Measurements from ENCODE around the gene LRFN2. TPM values are rescaled to one million over a fixed set of nuclear protein-coding genes. Genes with fewer than 3 reads are reported as not detected.

Gene LRFN2
- total RNA-seq, 1 experiment from 2014 or later, result not detected

- H3K4me3 ChIP-seq (ENCODE audit: low read length), result no peak overlapping the region
- H3K79me2 ChIP-seq (ENCODE audit: low read length), result no peaks in the 10 kb centered on the region
- POLR2A ChIA-PET (ENCODE audit: unreplicated experiment), result no interaction called here
- H3K9me2 ChIP-seq (replicated peaks; ENCODE audit: low read length), result no peaks in the 10 kb centered on the region
- no peaks in the 10 kb centered on the region for H3K36me3 ChIP-seq (ENCODE audit: low read depth, low read length)
- H3K27me3 ChIP-seq (ENCODE audit: low read length), result peaks cover 13% of the 10 kb centered on the region
- no peak for DNase-seq
- no peaks in the 10 kb centered on the region for H3K4me1 ChIP-seq (ENCODE audit: insufficient read depth, low read length)
- ATAC-seq, result no peak
- intact Hi-C loops (cut with micrococcal nuclease), result no loop called here
- no peaks in the 10 kb centered on the region for H3F3A ChIP-seq (ENCODE audit: low read length, unreplicated experiment)
- no peak for TF ChIP-seq EZH2phosphoT487 (IDR thresholded peaks at IDR 0.05; ENCODE audit: borderline replicate concordance, low read length)
- TF ChIP-seq CTCF (conservative IDR thresholded peaks at IDR 0.05; ENCODE audit: low read depth, low read length), result no peak
- no peak for TF ChIP-seq EZH2 (IDR thresholded peaks at IDR 0.05; ENCODE audit: low read length, unreplicated experiment)
- no peak overlapping the region for H3K27ac ChIP-seq (ENCODE audit: low read length)
- H3K9ac ChIP-seq (ENCODE audit: low read length), result no peak overlapping the region
- no peaks in the 10 kb centered on the region for H4K20me1 ChIP-seq (ENCODE audit: low read length)
- no peak overlapping the region for H2AFZ ChIP-seq (ENCODE audit: low read length)
- CTCF ChIA-PET, result no interaction called here
- no peak overlapping the region for H3K4me2 ChIP-seq (ENCODE audit: low read length)
- no TSS peak for BruUV-seq (replicated peaks)
- H3K9me3 ChIP-seq (ENCODE audit: low read length), result no peaks in the 10 kb centered on the region
Observed at GRCh38 chr6:40610229-40610628, 23.1 kb upstream of the LRFN2 start.

GRCh38 chr6:40606981-40607380 is 19.8 kb upstream of the LRFN2 start:
- Histone ChIP-seq H2AFZ (ENCODE audit: low read length) (no peak overlapping the region), H3K27ac (ENCODE audit: low read length) (no peak overlapping the region), H3F3A (ENCODE audit: low read length, unreplicated experiment) (no peaks in the 10 kb centered on the region), H3K9ac (ENCODE audit: low read length) (no peak overlapping the region), H3K4me3 (ENCODE audit: low read length) (no peak overlapping the region), H3K9me2 (replicated peaks; ENCODE audit: low read length) (no peaks in the 10 kb centered on the region), H4K20me1 (ENCODE audit: low read length) (no peaks in the 10 kb centered on the region), H3K79me2 (ENCODE audit: low read length) (no peaks in the 10 kb centered on the region), H3K4me2 (ENCODE audit: low read length) (no peak overlapping the region), H3K9me3 (ENCODE audit: low read length) (no peaks in the 10 kb centered on the region), H3K36me3 (ENCODE audit: low read depth, low read length) (no peaks in the 10 kb centered on the region), H3K27me3 (ENCODE audit: low read length) (no peaks in the 10 kb centered on the region), H3K4me1 (ENCODE audit: insufficient read depth, low read length) (no peaks in the 10 kb centered on the region)
- ATAC-seq (no peak), DNase-seq (no peak)
- TF ChIP-seq CTCF (conservative IDR thresholded peaks at IDR 0.05; ENCODE audit: low read depth, low read length) (no peak), EZH2 (IDR thresholded peaks at IDR 0.05; ENCODE audit: low read length, unreplicated experiment) (no peak), EZH2phosphoT487 (IDR thresholded peaks at IDR 0.05; ENCODE audit: borderline replicate concordance, low read length) (no peak)
- no TSS peak for BruUV-seq (replicated peaks)
- ChIA-PET CTCF (no interaction called here), POLR2A (ENCODE audit: unreplicated experiment) (no interaction called here)
- intact Hi-C loops (cut with micrococcal nuclease), result no loop called here

- Histone ChIP-seq H3K4me1 (ENCODE audit: insufficient read depth, low read length) (no peaks in the 10 kb centered on the region), H3K27me3 (ENCODE audit: low read length) (0 out of 2 replicates have a peak, but pooled peaks cover under 1% of the 10 kb centered on the region), H2AFZ (ENCODE audit: low read length) (no peak overlapping the region), H3K36me3 (ENCODE audit: low read depth, low read length) (no peaks in the 10 kb centered on the region), H3K4me2 (ENCODE audit: low read length) (no peak overlapping the region), H3K79me2 (ENCODE audit: low read length) (no peaks in the 10 kb centered on the region), H3K9ac (ENCODE audit: low read length) (no peak overlapping the region), H4K20me1 (ENCODE audit: low read length) (no peaks in the 10 kb centered on the region), H3K27ac (ENCODE audit: low read length) (no peak overlapping the region), H3F3A (ENCODE audit: low read length, unreplicated experiment) (no peaks in the 10 kb centered on the region), H3K9me3 (ENCODE audit: low read length) (no peaks in the 10 kb centered on the region), H3K9me2 (replicated peaks; ENCODE audit: low read length) (no peaks in the 10 kb centered on the region), H3K4me3 (ENCODE audit: low read length) (no peak overlapping the region)
- intact Hi-C loops (cut with micrococcal nuclease), result no loop called here
- BruUV-seq (replicated peaks), result no TSS peak
- DNase-seq (no peak), ATAC-seq (no peak)
- ChIA-PET CTCF (no interaction called here), POLR2A (ENCODE audit: unreplicated experiment) (no interaction called here)
- TF ChIP-seq EZH2 (IDR thresholded peaks at IDR 0.05; ENCODE audit: low read length, unreplicated experiment), result no peak
- no peak for TF ChIP-seq CTCF (conservative IDR thresholded peaks at IDR 0.05; ENCODE audit: low read depth, low read length)
- TF ChIP-seq EZH2phosphoT487 (IDR thresholded peaks at IDR 0.05; ENCODE audit: borderline replicate concordance, low read length), result no peak
Observed at GRCh38 chr6:40606526-40606925, 19.4 kb upstream of the LRFN2 start.
